ENCODE data around the gene MACROD1.

The MACROD1 gene

GRCh38 chr11:64132191-64132771 is 33.6 kb downstream of the MACROD1 start:
- in situ Hi-C loops (cut with HindIII; ENCODE audit: low sequenced_read_pairs): loop anchor here (5.0 kb wide), 1 partner anchor 130 kb away; no protein-coding TSS in a partner anchor
- no peak overlapping the region for H3K4me3 ChIP-seq (ENCODE audit: low read depth, low read length)
- DNase-seq (ENCODE audit: low read depth): no peak
- no peak for TF ChIP-seq CTCF (IDR thresholded peaks at IDR 0.05; ENCODE audit: low read depth, low read length, missing control alignments)

- TF ChIP-seq CTCF (IDR thresholded peaks at IDR 0.05; ENCODE audit: low read depth, low read length, missing control alignments): no peak
- in situ Hi-C loops (cut with HindIII; ENCODE audit: low sequenced_read_pairs): loop anchor here (5.0 kb wide), 1 partner anchor 129 kb away; no protein-coding TSS in a partner anchor
- no peak overlapping the region for H3K4me3 ChIP-seq (ENCODE audit: low read depth, low read length)
- no peak for DNase-seq (ENCODE audit: low read depth)
Observed at GRCh38 chr11:64131683-64132190, 34.2 kb downstream of the MACROD1 start.

- H3K4me3 ChIP-seq (ENCODE audit: low read depth, low read length): no peak overlapping the region
- TF ChIP-seq CTCF (IDR thresholded peaks at IDR 0.05; ENCODE audit: low read depth, low read length, missing control alignments): no peak
- in situ Hi-C loops (cut with HindIII; ENCODE audit: low sequenced_read_pairs): loop anchor here (5.0 kb wide), 1 partner anchor 128 kb away; no protein-coding TSS in a partner anchor
- no peak for DNase-seq (ENCODE audit: low read depth)
Observed at GRCh38 chr11:64130618-64131017, 35.3 kb downstream of the MACROD1 start.

GRCh38 chr11:64129403-64129802 is 36.5 kb downstream of the MACROD1 start:
- in situ Hi-C loops (cut with HindIII; ENCODE audit: low sequenced_read_pairs): no loop called here
- TF ChIP-seq CTCF (IDR thresholded peaks at IDR 0.05; ENCODE audit: low read depth, low read length, missing control alignments): no peak
- no peak overlapping the region for H3K4me3 ChIP-seq (ENCODE audit: low read depth, low read length)

GRCh38 chr11:64128255-64129006 is 37.5 kb downstream of the MACROD1 start:
- no peak for DNase-seq (ENCODE audit: low read depth)
- no peak for TF ChIP-seq CTCF (IDR thresholded peaks at IDR 0.05; ENCODE audit: low read depth, low read length, missing control alignments)
- in situ Hi-C loops (cut with HindIII; ENCODE audit: low sequenced_read_pairs): no loop called here
- no peak overlapping the region for H3K4me3 ChIP-seq (ENCODE audit: low read depth, low read length)

More at GRCh38 chr11:64129403-64129802, 36.5 kb downstream of the MACROD1 start:
- DNase-seq (ENCODE audit: low read depth): no peak

- no peak overlapping the region for H3K4me3 ChIP-seq (ENCODE audit: low read depth, low read length)
- in situ Hi-C loops (cut with HindIII; ENCODE audit: low sequenced_read_pairs): no loop called here
Observed at GRCh38 chr11:64127267-64128072, 38.4 kb downstream of the MACROD1 start.

More at GRCh38 chr11:64127267-64128072, 38.4 kb downstream of the MACROD1 start:
- no peak for DNase-seq (ENCODE audit: low read depth)
- no peak for TF ChIP-seq CTCF (IDR thresholded peaks at IDR 0.05; ENCODE audit: low read depth, low read length, missing control alignments)
